ENCODE results near the gene VPS26B.
"Not testable (repeated sequence)": the region's sequence is repeated elsewhere in the genome, so short reads cannot be mapped to it uniquely, and the experiment has no call there.

The VPS26B gene

DNA sequence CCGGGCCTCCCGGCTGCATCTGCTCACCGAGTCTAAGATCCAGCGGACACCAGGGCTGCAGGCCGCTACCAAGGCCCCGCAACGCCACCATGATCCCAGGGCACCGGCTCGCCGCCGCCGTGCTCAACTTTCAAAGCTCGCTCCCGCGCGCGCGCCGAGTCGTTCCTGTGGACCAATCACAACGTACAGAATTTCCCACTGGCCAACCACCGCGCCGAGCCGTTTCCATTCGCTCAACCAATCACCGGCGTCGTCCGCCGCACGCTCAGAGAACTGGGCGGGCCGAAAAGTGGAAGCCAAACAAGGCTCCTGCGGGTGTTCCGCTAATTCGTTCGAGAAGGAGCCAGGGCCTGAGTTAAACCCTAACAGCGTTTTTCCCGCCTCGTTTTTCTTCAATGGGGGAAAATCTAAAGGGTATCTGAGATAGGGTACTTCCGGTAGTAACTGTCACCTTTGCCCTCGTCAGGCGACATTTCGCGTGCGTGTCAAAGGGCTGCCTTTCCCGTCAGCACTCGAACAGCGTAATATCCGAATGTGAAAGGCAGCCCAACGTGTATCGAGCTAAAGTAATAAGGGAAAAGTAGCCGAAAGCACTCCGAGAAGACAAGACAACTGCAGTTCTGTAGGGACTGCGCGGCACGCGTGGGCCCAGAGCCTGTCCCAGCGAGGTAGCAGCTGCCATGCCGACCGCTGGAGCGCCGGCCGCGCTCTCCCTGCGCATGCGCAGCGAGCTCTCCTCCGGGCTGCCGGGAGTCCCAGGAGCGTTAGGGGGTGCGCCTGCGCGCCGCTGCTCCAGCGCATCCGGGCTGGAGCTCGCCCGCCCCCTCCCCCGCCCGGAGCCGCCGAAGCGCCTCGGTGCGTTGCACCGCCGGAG is at the start of gene VPS26B, which contains the start of gene NCAPD3:
Gene VPS26B, plus strand, starts transcription at position 836 of the 874 bp plus-strand sequence. CDS start 452 bp downstream, outside the sequence.
Gene NCAPD3, minus strand, starts transcription at position 132 of the 874 bp plus-strand sequence. Its CDS starts 41 bp downstream, at position 91.
- DNase-seq (ENCODE audit: low read depth in 4 of 4, low spot score in 1 of 4) = peak; percentile 92 to 96 (median 94)

DNA sequence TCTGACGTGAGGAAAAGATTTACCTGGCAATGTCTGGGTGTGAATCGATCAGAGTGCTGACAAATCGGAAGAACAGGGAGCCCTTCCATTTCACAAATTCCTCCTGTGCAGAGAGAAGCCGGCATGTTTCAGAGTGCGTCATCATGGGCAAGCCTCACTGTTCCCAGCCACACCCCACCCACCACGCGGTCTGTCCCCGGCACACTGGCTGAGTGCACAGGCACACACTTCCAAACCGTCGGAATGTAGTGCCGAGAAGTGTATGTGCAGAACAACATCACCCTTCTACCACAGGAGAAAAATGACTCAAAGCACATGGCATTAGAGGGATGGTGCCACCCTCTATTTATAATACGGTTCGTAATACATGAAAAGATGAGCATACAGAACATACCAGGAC is 48.2 kb upstream of the VPS26B start:
- no peak for DNase-seq (ENCODE audit: low read depth in 4 of 4, low spot score in 1 of 4)

DNA sequence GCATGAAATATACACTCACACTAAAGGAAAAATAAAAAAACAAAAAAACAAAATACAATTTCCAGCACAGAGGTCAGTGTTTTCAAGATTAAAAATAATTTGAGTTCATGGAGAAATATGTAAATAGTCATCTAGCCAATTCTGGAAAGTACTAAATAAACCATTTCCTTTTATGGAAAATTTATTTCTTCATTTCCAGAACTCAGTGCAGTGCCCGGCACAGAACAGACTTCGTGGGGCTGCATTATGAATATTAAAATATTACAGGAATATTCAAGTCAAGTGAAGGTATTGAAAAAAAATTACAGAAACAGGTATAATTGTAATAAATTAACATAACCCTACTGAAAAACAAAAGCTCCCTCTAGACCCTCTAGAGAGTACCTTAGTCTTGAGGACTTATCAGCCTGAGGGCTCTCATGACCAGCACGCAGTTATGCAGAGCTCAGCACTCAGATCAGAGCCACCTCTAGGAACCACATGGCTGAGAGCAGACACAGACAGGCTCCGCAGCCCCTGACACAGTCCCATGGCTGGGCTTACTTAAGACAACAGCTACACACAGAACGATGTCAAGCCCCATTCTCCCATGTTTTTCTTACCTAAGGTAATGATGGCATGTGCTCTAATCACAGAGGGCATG is 46.3 kb upstream of the VPS26B start:
- no peak for DNase-seq (ENCODE audit: low read depth in 4 of 4, low spot score in 1 of 4)

DNA sequence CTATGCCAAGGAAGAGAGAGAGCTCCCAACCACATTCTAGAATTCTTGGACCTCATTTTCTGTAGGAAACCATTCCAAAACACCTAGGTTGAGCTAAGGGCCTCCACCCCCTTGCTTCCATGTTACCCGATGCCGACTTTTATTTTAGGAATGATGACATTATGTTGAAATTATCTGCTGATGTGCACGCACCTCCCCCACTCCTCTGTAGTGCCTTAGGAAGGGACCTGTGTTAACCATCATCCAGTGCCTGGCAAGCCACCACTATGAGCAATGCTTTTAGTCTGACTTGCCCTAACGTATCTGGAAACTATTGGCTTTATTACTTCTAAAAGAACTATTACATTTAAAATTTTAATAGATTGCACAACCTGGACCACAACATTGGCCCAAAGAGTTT is 42.8 kb upstream of the VPS26B start:
- no peak for DNase-seq (ENCODE audit: low read depth in 4 of 4, low spot score in 1 of 4)

DNA sequence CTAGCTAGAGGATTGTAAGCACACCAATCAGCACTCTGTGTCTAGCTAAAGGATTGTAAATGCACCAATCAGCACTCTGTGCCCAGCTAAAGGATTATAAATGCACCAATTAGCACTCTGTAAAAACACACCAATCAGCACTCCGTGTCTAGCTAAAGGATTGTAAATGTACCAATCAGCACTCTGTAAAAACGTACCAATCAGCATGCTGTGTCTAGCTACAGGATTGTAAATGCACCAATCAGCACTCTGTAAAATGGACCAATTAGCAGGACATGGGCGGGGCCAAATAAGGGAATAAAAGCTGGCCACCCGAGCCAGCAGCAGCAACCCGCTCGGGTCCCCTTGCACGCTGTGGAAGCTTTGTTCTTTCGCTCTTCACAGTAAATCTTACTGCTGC is 36.4 kb upstream of the VPS26B start:
- not testable (repeated sequence) for DNase-seq (ENCODE audit: low read depth in 4 of 4, low spot score in 1 of 4)

DNA sequence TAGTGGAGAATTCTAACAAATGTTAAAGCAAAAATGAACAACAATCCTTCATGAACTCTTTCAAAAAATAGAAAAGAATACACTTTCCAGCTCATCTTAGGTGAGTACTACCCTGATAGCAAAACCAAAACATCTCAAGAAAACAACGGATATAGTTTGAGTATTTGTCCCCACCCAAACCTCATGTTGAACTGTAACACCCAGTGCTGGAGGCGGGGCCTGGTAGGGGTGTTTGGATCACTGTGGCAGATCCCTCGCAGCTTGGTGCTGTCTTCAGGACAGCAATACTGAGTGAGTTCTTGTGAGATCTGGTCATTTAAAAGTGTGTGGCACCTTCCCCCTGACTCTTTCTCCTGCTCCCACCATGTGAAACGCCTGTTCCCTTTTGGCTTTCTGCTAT is 27.7 kb upstream of the VPS26B start:
- no peak for DNase-seq (ENCODE audit: low read depth in 4 of 4, low spot score in 1 of 4)

DNA sequence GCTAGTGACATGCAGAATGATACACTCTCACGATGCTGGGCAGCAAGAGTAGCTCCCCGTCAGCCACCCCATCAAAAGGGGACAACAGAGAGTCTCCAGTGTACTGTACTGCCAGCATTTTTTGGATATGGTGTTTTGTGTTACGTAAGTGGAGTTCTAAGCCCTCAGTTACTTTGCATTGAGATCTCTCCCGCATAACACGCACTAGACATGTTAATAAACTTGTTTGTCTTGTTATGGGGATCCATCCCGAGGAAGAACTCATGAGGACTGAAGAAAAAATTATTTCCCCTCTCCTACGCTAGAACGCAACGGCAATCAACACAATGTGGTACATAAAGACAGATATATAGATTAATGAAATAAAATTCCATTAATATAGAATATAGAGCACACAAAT is 24.9 kb upstream of the VPS26B start:
- no peak for DNase-seq (ENCODE audit: low read depth in 4 of 4, low spot score in 1 of 4)

DNA sequence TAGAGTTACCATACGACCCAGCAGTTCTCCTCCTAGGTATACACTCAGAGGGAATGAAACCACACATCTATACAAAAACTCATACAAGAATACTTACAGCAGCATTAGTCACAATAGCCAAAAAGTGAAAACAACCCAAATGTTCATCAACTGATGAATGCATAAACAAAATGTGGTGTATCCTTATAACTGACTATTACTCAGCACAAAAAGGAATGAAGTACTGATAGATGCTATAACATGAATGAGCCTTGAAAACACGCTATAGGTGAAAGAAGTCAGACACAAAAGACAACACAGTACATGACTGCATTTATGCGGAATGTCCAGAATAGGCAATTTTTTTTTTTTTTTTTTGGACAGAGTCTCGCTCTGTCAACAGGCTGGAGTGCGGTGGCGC is 23.8 kb upstream of the VPS26B start:
- no peak for DNase-seq (ENCODE audit: low read depth in 4 of 4, low spot score in 1 of 4)

DNA sequence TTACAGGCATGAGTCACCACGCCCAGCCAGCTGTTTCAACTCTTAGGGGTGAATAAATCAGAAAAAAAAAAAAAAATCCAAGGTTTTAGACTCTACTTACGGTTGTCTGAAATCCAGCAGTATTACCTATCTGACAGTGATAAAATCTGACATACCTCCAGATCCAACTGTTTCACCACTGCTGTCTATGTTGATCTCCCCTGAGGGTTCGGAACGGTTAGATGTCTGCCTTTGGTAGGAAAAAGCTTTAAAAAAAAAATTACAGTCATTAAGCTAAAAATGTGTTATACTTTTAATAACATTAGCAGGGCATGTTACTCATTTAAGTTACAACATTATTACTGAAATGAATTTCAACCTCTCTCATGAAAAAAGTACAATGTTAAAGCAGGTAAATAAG is 21.8 kb upstream of the VPS26B start:
- DNase-seq (ENCODE audit: low read depth in 4 of 4, low spot score in 1 of 4) = no peak

DNA sequence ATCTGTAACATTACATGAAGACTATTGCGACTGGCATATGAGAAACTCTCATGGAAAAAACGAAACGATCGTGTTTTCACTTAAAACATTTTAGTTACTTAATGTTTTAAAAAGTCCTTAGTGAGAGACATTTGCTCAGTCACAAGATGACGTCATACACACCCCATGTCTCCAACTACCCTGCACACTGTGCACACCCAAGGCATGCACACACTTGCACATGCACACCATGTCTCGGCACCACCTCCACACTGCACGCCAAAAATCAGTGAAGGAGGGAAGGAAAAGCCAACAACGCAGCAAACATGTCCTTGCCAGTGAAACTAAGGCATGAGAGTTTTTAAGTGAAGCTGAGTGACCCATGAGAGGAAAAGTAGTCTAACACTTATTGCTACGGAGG is 18.7 kb upstream of the VPS26B start:
- DNase-seq (ENCODE audit: low read depth in 4 of 4, low spot score in 1 of 4) = no peak

DNA sequence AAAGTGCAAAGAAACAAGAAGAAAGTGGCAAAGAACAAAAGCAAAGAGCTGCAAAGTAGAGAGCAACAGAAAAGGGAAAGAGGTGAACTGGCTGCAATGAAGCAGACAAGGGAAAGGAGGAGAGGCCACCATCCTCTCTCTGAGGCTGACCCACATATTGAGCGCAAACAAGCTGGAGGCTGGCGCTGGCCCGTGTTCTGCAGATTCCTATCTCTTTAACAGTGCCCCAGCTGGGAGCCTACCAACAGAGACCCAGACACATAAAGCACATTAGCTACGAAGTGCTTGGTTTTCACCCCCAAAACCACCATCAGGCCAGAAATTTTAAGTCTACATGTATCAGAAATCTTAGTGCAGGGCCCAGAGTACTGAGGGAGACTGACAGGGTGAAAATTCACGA is 18.3 kb upstream of the VPS26B start:
- no peak for DNase-seq (ENCODE audit: low read depth in 4 of 4, low spot score in 1 of 4)

DNA sequence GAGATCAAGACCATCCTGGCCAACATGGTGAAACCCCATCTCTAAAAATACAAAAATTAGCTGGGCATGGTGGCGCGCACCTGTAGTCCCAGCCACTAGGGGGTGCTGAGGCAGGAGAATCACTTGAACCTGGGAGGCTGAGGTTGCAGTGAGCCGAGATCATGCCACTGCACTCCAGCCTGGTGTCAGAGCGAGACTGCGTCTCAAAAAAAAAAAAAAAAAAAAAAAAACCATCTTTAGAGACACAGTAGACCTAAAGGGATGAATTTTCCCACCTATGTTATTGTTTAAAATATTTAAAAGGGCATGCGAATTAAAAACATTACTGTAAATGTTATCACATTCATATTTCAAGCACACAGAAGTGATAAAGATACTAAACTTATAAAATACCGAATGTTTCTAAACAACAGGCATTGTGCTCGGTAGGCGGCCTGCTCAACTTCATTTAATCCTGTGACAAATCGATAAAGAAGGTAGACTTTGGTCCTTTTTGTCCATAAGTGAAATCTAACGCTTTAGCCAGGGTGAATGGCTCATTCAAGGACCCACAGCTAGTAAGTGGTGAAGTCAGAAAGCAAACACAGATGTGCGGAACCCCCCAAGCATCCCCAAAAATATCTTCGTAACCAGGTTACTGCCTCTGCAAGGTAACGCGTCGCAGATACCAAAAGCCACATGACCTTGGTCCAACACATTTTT is 16.8 kb upstream of the VPS26B start:
- peak in 2 of 4 experiments; percentile 28 to 36 for DNase-seq (ENCODE audit: low read depth in 4 of 4, low spot score in 1 of 4)

DNA sequence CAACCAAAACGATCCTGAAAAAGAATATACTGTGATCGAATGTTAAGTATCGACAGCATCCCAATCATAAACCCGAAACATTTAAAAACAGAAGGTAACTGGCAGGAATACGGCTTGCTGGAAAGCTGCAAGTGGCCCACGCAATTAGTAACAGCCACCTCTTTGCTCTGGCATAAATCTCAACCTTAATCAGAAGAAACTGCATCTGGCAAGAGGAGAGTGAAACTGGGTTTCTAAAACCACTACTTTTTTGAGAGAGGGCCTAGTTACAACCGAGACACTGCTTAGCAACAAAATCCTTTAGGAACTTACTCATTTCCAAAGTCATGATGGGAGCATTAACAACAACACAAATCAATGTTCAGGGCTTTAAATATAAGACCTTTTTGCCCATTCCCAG is 8.6 kb upstream of the VPS26B start:
- no peak for DNase-seq (ENCODE audit: low read depth in 4 of 4, low spot score in 1 of 4)

DNA sequence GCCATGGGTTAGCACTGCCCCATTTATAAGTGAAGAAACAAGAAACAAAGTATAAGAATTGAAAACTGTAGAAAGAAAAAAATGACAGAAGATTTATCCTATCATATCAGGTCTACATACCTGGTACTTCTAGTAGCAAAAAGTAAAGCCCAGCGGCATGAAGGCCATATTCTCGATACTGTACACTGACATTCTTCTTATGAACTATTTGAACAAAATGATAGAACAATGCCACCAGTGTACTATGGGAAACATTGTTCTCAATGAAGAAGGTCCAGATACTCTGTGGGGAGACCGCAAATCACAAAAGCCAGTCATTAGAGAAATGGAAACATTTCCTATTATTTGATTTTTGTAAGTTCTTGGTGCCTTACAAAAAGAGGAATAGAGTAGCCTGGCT is 7.7 kb upstream of the VPS26B start:
- DNase-seq (ENCODE audit: low read depth in 4 of 4, low spot score in 1 of 4) = no peak

DNA sequence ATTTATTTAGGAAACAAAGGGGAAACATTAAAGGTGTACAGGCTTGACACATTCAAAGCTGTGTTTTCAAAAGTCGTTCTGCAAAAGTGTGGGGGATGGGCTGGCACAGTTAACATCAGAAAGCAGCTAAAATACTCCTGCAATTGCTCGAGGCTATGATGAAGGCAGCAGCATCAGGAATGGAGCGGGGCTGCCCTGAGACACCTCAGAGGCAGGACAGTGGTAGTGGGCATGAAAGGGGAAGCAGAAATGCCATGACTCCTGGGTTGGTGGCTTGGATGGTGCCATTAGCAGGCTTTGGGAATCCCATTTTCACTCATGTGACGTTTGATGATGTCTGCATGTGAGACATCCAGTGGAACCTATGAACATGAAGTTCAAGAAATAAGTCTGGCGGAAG is 1.4 kb upstream of the VPS26B start:
- no peak for DNase-seq (ENCODE audit: low read depth in 4 of 4, low spot score in 1 of 4)

DNA sequence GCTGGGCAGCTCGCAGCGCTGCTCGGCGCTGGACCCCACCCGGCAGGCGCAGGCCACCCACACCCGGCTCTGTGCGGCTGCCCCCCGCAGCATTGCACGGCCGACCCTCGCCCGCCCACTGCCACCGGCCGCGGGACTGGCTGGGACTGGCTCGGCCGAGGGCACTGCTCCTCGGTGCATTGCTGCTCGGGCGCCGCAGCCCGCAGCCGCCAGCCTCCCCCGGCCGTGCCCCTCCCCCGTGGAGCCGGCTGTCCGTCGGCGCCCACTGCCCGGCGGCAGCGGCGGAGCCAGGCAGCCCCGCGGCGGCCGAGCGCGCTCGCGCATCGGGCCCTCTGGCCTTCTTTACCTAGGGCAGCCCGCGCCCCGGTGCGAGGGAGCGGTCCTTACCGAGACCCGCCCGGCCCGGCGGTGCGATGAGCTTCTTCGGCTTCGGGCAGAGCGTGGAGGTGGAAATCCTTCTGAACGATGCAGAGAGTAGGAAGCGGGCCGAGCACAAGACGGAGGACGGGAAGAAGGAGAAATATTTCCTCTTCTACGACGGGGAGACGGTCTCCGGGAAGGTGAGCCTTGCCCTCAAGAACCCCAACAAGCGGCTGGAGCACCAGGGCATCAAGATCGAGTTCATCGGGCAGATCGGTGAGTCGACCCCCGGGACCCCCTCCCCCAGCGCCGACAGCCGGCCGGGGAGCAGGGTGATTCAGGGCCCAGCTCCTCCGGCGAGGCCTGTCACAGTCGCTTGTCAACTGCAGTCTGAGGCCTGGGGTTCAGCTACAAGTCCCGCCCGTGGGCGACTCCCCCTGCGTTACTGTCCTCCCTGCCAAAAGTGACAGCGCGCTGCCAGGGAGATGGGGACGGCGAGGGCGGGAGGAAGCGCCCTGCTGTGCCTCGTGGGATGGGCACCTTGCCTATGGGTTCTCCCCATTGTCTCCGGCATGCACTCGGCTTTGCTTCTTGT is 516 bp downstream of the VPS26B start:
- peak in 2 of 4 experiments; percentile 45 to 46 for DNase-seq (ENCODE audit: low read depth in 4 of 4, low spot score in 1 of 4)

DNA sequence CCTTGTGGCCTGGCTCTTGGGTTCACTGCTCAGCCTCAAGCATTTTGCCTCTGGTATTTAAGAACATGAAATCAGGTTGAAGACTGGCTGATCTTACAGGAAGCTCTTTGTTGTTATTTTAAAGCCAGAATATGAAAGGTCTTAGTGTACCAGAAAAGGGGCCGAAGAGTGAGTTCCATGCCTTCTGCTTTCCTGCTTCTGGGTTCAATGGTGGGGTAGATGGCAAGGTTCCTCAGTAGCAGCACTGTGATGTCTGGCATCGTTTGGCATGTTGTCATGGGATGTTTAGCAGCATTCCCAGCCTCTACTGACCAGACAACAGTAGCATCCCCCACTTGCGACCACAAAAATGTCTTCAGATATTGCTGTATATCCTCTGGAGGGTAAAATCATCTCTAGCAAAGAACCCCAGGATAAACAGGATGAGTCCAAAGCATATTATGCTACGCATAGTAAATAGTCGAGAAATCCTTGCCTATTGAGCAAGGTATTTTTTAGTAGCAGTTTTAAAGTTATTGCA is 2.4 kb downstream of the VPS26B start:
- DNase-seq (ENCODE audit: low read depth in 4 of 4, low spot score in 1 of 4) = no peak

DNA sequence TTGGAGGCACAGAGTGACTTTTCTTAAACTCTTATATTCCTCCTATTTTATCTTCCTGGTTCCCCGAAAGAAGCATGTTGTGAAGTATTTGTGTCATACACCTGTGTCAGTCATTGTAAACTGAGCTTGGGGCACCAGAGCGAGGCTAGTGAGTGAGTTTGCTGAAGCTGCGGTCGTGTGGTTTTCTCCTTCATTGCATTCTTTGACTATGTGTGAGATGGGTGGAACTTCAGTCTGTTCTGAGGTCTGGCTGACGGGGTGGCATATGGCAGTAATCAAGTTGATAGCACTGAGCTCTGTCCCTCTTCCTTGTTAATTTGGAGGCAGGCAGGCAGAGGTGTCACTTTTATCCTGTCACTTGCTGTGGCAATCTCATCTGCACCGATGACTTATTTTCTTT is 4.2 kb downstream of the VPS26B start:
- DNase-seq (ENCODE audit: low read depth in 4 of 4, low spot score in 1 of 4) = no peak

DNA sequence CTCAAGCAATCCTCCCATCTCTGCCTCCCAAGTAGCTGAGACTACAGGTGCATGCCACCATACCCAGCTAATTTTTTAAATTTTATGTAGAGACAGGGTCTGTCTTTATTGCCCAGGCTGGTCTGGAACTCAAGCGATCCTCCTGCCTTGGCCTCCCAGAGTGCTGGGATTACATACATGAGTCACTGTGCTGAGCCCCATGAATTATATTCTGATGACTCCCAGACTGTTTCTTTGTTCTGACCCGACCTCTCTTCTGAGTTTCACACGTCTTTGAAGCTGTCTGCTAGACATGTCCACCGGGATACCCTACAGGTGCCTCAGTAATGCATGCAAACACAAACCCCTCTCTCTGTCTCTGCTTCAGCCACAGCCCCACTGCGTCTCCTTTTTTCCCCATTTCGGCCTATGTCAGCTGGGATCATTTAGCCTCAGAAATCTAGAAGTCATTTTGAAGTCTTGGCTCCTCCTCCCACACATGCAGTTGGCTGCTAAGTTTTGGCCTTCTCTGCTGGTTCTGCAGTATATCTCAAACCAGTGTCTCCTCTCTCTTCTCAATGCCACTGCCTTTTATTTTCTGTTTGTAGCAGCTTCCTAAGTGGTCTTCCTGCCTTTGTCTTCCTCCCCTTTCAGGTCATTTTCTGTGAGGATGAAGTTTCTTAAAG is 4.8 kb downstream of the VPS26B start:
- DNase-seq (ENCODE audit: low read depth in 4 of 4, low spot score in 1 of 4) = no peak

DNA sequence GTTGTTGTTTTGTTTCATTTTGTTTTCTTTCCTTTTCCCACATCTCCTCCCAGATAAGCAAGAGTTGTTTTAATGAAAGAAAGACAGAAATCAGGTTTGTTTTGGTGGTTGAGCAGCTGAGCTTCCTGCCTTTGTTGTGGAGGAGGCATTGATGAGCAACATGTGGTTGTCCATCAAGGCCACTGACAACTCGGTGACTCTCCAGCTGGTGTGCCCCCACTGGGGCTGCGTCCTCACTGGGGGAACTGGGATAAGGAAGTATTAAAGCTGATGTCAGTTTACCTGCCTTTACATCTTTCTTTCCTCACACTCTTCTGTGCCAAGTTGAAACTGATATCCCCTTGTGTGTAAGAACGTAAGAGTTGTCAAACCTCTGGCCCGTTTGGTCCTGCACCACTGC is 5.9 kb downstream of the VPS26B start:
- no peak for DNase-seq (ENCODE audit: low read depth in 4 of 4, low spot score in 1 of 4)
